HG02642 (cell line): ENCODE results near the gene FAM177B.

Source experiments
- ATAC-seq: cut with Tn5 transposase; IDR thresholded peaks from one replicate; pipeline ENCODE4 v1.9.1; 2021; ENCODE audit warnings: mild to moderate bottlenecking; ENCODE audit not compliant: unreplicated experiment, poor library complexity

The FAM177B gene

GRCh38 chr1:222736972-222737371 lies at the start of gene FAM177B:
Gene FAM177B, plus strand, starts transcription at chr1:222737202. Its CDS starts 9,344 bp downstream, at chr1:222746546.
- no peak for ATAC-seq

GRCh38 chr1:222691016-222691415 lies 46.0 kb upstream of the FAM177B start:
- ATAC-seq: no peak

GRCh38 chr1:222694927-222695326 lies 42.1 kb upstream of the FAM177B start:
- ATAC-seq: no peak

- no peak for ATAC-seq
Measured at GRCh38 chr1:222696741-222697140, 40.3 kb upstream of the FAM177B start.

- ATAC-seq: no peak
Measured at GRCh38 chr1:222697203-222697602, 39.8 kb upstream of the FAM177B start.

- ATAC-seq: no peak
Measured at GRCh38 chr1:222697826-222698225, 39.2 kb upstream of the FAM177B start.

GRCh38 chr1:222702210-222702609 lies 34.8 kb upstream of the FAM177B start:
- ATAC-seq: no peak

- ATAC-seq: no peak
Measured at GRCh38 chr1:222704260-222704659, 32.7 kb upstream of the FAM177B start.

- ATAC-seq: no peak
Measured at GRCh38 chr1:222706815-222707214, 30.2 kb upstream of the FAM177B start.

GRCh38 chr1:222709700-222710153 lies 27.3 kb upstream of the FAM177B start:
- ATAC-seq: no peak

- peak; percentile 37 for ATAC-seq
Measured at GRCh38 chr1:222711319-222712252, 25.4 kb upstream of the FAM177B start.

GRCh38 chr1:222712253-222713090 lies 24.5 kb upstream of the FAM177B start, which contains the start of the genes AIDA and BROX:
Gene AIDA, minus strand, starts transcription at chr1:222712491. Its CDS starts 174 bp downstream, at chr1:222712317.
Gene BROX, plus strand, starts transcription at chr1:222712564. Its CDS starts 3,136 bp downstream, at chr1:222715700.
- ATAC-seq: peak; percentile 85

GRCh38 chr1:222713091-222713961 lies 23.7 kb upstream of the FAM177B start:
- peak; percentile 72 for ATAC-seq

- ATAC-seq: no peak
Measured at GRCh38 chr1:222716393-222716792, 20.6 kb upstream of the FAM177B start.

GRCh38 chr1:222728746-222729145 lies 8.3 kb upstream of the FAM177B start:
- no peak for ATAC-seq

GRCh38 chr1:222730866-222731265 lies 6.1 kb upstream of the FAM177B start:
- ATAC-seq: no peak

- ATAC-seq: peak; percentile 97
Measured at GRCh38 chr1:222732216-222733159, 4.5 kb upstream of the FAM177B start.

- no peak for ATAC-seq
Measured at GRCh38 chr1:222734740-222735139, 2.3 kb upstream of the FAM177B start.

- no peak for ATAC-seq
Measured at GRCh38 chr1:222736470-222736869, 532 bp upstream of the FAM177B start.
